WTC11 (cell line): Measurements from ENCODE around the gene KIF12. TPM values are rescaled to one million over a fixed set of nuclear protein-coding genes. Genes with fewer than 3 reads are reported as not detected.

Experiments
- ATAC-seq: fragments of 200-7000 bp; cut with Tn5 transposase; 2 replicates; pipeline ENCODE4 v1.10.0; 2021; ENCODE audit warnings: mild to moderate bottlenecking, moderate library complexity
- CTCF ChIA-PET: fragments of 300-600 bp; sonication (Branson Sonifier 250); formaldehyde crosslinking; loops from one replicate; lab custom pipeline; 2021; ENCODE audit warnings: antibody characterized with exemption; lab: Charles Lee
- POLR2A ChIA-PET: fragments of 350-600 bp; sonication (Branson Sonifier 250); formaldehyde crosslinking; loops from one replicate; lab custom pipeline; 2021; ENCODE audit warnings: antibody characterized with exemption; lab: Charles Lee
- DNase-seq: peaks from one replicate; pipeline ENCODE4 v3.0.0; 2021; ENCODE audit warnings: low spot score
- H3K27ac Mint-ChIP-seq: 2 replicates; pipeline ENCODE4 v1.8.0; 2021; ENCODE audit warnings: mixed read lengths
- H3K27me3 Mint-ChIP-seq: 2 replicates; pipeline ENCODE4 v1.8.0; 2021; ENCODE audit warnings: low read depth, mild to moderate bottlenecking, moderate library complexity, mixed read lengths
- H3K36me3 Mint-ChIP-seq: 2 replicates; pipeline ENCODE4 v1.8.0; 2021; ENCODE audit warnings: mixed read lengths
- H3K4me1 Mint-ChIP-seq: 2 replicates; pipeline ENCODE4 v1.8.0; 2022; ENCODE audit warnings: mixed read lengths
- H3K4me3 Mint-ChIP-seq: 2 replicates; pipeline ENCODE4 v1.8.0; 2021; ENCODE audit warnings: mild to moderate bottlenecking, moderate library complexity, mixed read lengths
- H3K9me3 Mint-ChIP-seq: 2 replicates; pipeline ENCODE4 v1.8.0; 2021; ENCODE audit warnings: mixed read lengths
- AFF4 ChIP-seq: sonication (generic); formaldehyde crosslinking; IDR thresholded peaks from 2 replicates; pipeline ENCODE4 v1.8.1; 2023; ENCODE audit warnings: mild to moderate bottlenecking, missing genetic modification reagents, borderline replicate concordance
- CREM ChIP-seq: sonication (generic); formaldehyde crosslinking; IDR thresholded peaks from 2 replicates; pipeline ENCODE4 v1.8.1; 2022; ENCODE audit warnings: mild to moderate bottlenecking, missing genetic modification reagents, moderate library complexity
- E2F1 ChIP-seq: sonication (generic); formaldehyde crosslinking; IDR thresholded peaks from 2 replicates; pipeline ENCODE4 v1.8.0; 2022; ENCODE audit warnings: mild to moderate bottlenecking, missing genetic modification reagents
- E2F5 ChIP-seq: sonication (generic); formaldehyde crosslinking; IDR thresholded peaks from 2 replicates; pipeline ENCODE4 v1.8.1; 2022; ENCODE audit warnings: mild to moderate bottlenecking, moderate library complexity, missing genetic modification reagents
- EMX1 ChIP-seq: fragments of 250-450 bp; sonication (Bioruptor Pico); IDR thresholded peaks from 2 replicates; pipeline ENCODE4 v1.8.0; 2021; ENCODE audit warnings: mild to moderate bottlenecking
- ETV6 ChIP-seq: sonication (generic); formaldehyde crosslinking; IDR thresholded peaks from 2 replicates; pipeline ENCODE4 v1.8.1; 2022; ENCODE audit warnings: mild to moderate bottlenecking, missing genetic modification reagents
- FOXJ3 ChIP-seq: sonication (generic); formaldehyde crosslinking; IDR thresholded peaks from 2 replicates; pipeline ENCODE4 v1.9.0; 2021; ENCODE audit warnings: missing genetic modification reagents, mild to moderate bottlenecking, borderline replicate concordance
- FOXP1 ChIP-seq: sonication (generic); formaldehyde crosslinking; IDR thresholded peaks from 2 replicates; pipeline ENCODE4 v1.8.0; 2022; ENCODE audit warnings: missing genetic modification reagents, mild to moderate bottlenecking, moderate library complexity, borderline replicate concordance
- MXD4 ChIP-seq: fragments of 250-450 bp; sonication (Bioruptor Pico); IDR thresholded peaks from 2 replicates; pipeline ENCODE4 v1.8.0; 2021; ENCODE audit warnings: mild to moderate bottlenecking, moderate library complexity, borderline replicate concordance
- NFATC4 ChIP-seq: fragments of 250-450 bp; sonication (Bioruptor Pico); IDR thresholded peaks from 2 replicates; pipeline ENCODE4 v1.9.0; 2021; ENCODE audit warnings: mild to moderate bottlenecking
- NR3C1 ChIP-seq: sonication (generic); formaldehyde crosslinking; conservative IDR thresholded peaks from 2 replicates; pipeline ENCODE4 v1.8.1; 2023; ENCODE audit warnings: low read depth, mild to moderate bottlenecking, missing genetic modification reagents
- RELA ChIP-seq: sonication (generic); formaldehyde crosslinking; IDR thresholded peaks from 2 replicates; pipeline ENCODE4 v1.8.1; 2022; ENCODE audit warnings: missing genetic modification reagents, mild to moderate bottlenecking, borderline replicate concordance
- TP53 ChIP-seq: sonication (generic); formaldehyde crosslinking; IDR thresholded peaks from 2 replicates; pipeline ENCODE4 v1.8.1; 2023; ENCODE audit warnings: mild to moderate bottlenecking, missing genetic modification reagents
- ZNF263 ChIP-seq: sonication (generic); formaldehyde crosslinking; IDR thresholded peaks from 2 replicates; pipeline ENCODE4 v1.8.1; 2022; ENCODE audit warnings: low read depth, mild to moderate bottlenecking, moderate library complexity, missing genetic modification reagents
- total RNA-seq: library from RNA; stranded (reverse); gene quantifications from 3 replicates; pipeline ENCODE4 v1.2.3, GENCODE V29; 2021
- TF ChIP-seq, protein P1 (sequence below): fragments of 250-450 bp; sonication (Bioruptor Pico); IDR thresholded peaks from 2 replicates; pipeline ENCODE4 v1.9.0; 2021; ENCODE audit warnings: mild to moderate bottlenecking

Gene KIF12
- total RNA-seq, 1 experiment from 2014 or later = 4.0 TPM

DNA sequence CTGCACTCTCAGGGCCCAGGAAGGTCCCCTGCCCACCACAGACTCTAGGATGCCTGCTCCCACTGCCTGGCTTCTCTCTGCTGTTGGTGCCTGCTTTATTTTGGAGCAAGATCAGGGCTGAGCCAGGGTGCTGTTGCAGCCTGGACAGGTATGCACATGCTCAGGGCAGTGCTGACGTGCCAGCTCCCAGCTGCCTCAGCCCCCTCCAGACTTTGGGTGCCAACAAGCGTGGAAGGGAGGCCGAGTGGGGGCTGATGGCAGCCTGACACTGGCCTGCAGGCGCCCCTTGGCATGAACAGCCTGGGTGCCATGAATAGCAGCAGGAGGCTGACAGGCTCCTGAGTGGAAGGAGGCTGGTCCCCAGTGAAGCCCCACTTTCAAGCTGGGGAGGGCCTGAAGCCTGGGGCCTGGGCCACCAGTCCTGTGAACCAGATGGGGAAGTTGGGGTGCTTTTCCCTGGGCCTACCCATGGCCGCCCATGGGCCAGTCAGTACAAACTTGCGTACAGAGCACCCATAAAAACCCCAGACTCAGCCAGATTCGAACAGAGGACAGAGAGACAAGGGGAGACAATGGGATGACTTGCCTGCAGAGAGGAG, 27.8 kb downstream of the KIF12 start (continued):
- TF ChIP-seq E2F5 (CRISPR knock-in tag) = no peak
- no peak for TF ChIP-seq E2F1 (CRISPR knock-in tag)
- no peak for TF ChIP-seq EMX1 (CRISPR knock-in tag)
- TF ChIP-seq, protein P1, sequence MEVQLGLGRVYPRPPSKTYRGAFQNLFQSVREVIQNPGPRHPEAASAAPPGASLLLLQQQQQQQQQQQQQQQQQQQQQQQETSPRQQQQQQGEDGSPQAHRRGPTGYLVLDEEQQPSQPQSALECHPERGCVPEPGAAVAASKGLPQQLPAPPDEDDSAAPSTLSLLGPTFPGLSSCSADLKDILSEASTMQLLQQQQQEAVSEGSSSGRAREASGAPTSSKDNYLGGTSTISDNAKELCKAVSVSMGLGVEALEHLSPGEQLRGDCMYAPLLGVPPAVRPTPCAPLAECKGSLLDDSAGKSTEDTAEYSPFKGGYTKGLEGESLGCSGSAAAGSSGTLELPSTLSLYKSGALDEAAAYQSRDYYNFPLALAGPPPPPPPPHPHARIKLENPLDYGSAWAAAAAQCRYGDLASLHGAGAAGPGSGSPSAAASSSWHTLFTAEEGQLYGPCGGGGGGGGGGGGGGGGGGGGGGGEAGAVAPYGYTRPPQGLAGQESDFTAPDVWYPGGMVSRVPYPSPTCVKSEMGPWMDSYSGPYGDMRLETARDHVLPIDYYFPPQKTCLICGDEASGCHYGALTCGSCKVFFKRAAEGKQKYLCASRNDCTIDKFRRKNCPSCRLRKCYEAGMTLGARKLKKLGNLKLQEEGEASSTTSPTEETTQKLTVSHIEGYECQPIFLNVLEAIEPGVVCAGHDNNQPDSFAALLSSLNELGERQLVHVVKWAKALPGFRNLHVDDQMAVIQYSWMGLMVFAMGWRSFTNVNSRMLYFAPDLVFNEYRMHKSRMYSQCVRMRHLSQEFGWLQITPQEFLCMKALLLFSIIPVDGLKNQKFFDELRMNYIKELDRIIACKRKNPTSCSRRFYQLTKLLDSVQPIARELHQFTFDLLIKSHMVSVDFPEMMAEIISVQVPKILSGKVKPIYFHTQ (CRISPR knock-in tag) = no peak
- TF ChIP-seq, all 79 proteins: peak for 0

- no peak for ATAC-seq
- DNase-seq = no peak
- Mint-ChIP-seq H3K4me3 (no peak overlapping the region), H3K36me3 (no peaks in the 10 kb centered on the region), H3K27ac (no peak overlapping the region), H3K9me3 (no peaks in the 10 kb centered on the region), H3K4me1 (peaks cover 2% of the 10 kb centered on the region), H3K27me3 (peaks cover 9% of the 10 kb centered on the region)
- CTCF ChIA-PET = interaction anchor here (0.6 to 4.6 kb wide), 3 partner anchors 13 to 217 kb away, joined by 3 to 29 read pairs (median 3); no protein-coding TSS in a partner anchor
- no peak for TF ChIP-seq FOXJ3 (CRISPR knock-in tag)
- TF ChIP-seq RELA (CRISPR knock-in tag) = 0 out of 2 replicates have a peak, but pooled peaks have one; percentile 38
- POLR2A ChIA-PET = no interaction called here
Observed at GRCh38 chr9:114070188-114071103, 28.6 kb downstream of the KIF12 start.

DNA sequence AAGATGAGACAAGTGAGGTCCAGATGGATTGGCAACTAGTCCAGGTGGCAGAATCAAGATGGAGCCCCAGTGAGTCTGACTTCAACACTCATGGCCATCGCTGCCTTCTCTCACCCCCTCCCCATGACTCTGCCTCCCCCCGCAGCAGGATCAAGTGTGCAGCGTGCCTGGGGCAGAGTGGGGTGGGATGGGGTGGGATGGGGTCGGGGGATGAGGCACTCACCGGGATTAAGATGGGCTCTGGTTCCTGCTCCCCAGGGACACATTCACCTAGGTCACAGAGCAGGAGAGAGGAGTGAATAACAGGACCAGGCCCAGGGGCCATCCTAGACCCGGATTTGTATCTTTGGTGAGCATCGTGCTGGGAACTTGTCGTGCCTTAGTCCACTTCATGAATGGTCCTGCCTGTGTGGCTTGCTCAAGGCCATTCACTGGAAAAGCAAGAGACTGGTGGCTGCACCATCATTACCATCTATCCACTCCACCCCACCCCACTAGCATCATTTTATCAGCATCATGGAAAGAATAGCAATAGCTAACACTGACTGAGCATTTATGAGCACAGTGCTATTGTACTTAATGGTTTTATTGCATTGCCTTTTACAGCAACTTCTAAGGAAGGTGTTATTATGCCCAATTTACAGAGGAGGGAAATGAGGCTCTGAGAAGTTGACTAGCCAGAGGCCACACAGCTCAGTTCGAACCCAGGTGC, 29.5 kb downstream of the KIF12 start:
- DNase-seq (no peak), ATAC-seq (no peak)
- Mint-ChIP-seq H3K4me1 (no peaks in the 10 kb centered on the region), H3K9me3 (no peaks in the 10 kb centered on the region), H3K36me3 (no peaks in the 10 kb centered on the region), H3K4me3 (no peak overlapping the region), H3K27ac (no peak overlapping the region), H3K27me3 (0 out of 2 replicates have a peak, but pooled peaks cover 4% of the 10 kb centered on the region)
- ChIA-PET POLR2A (no interaction called here), CTCF (interaction anchor here (0.8 kb wide), 1 partner anchor 39 kb away, joined by 3 read pairs; no protein-coding TSS in a partner anchor)
- TF ChIP-seq CREM (CRISPR knock-in tag) = no peak
- TF ChIP-seq MXD4 = no peak
- TF ChIP-seq TP53 = no peak
- TF ChIP-seq FOXP1 (CRISPR knock-in tag) = no peak
- no peak for TF ChIP-seq NFATC4
- no peak for TF ChIP-seq AFF4 (CRISPR knock-in tag)
- TF ChIP-seq, protein P1 (CRISPR knock-in tag) = no peak
- no peak for TF ChIP-seq ETV6 (CRISPR knock-in tag)
- TF ChIP-seq NR3C1 (CRISPR knock-in tag) = no peak
- TF ChIP-seq ZNF263 (CRISPR knock-in tag) = no peak
